B cell (primary cell): ENCODE measurements around the gene GRID2. TPM values are rescaled to one million over a fixed set of nuclear protein-coding genes. Genes with fewer than 3 reads are reported as not detected.

Experiments
- ATAC-seq: fragments of 200-7000 bp; cut with Tn5 transposase; one replicate; pipeline ENCODE4 v1.10.0; 2021; ENCODE audit warnings: low read depth, mild to moderate bottlenecking, moderate number of reproducible peaks, moderate library complexity
- CTCF ChIA-PET: fragments of 350-600 bp; sonication (Branson Sonifier 250); formaldehyde crosslinking; loops from one replicate; lab custom pipeline; 2021; ENCODE audit warnings: antibody characterized with exemption, inconsistent platforms; lab: Charles Lee
- POLR2A ChIA-PET: fragments of 350-600 bp; sonication (Branson Sonifier 250); formaldehyde crosslinking; loops from one replicate; lab custom pipeline; 2021; ENCODE audit warnings: antibody characterized with exemption; lab: Charles Lee
- DNase-seq: peaks from one replicate; pipeline ENCODE4 v3.0.0; 2013
- H2AFZ ChIP-seq: 2 replicates; pipeline ENCODE4 v1.6.1; 2012; ENCODE audit warnings: mild to moderate bottlenecking, low read depth, low read length; ENCODE audit not compliant: insufficient read depth, poor library complexity, severe bottlenecking
- H3K27ac ChIP-seq, 2 donors: 1 replicate in 1 of 2; 2 replicates in 1 of 2; pipeline ENCODE4 v1.5.1; 2012 to 2013; ENCODE audit warnings: low read length in 2 of 2, mild to moderate bottlenecking in 2 of 2, moderate library complexity in 1 of 2
- H3K27me3 ChIP-seq, 4 experiments: fragments of 200-600 bp in 1 of 4; sonication (generic) in 1 of 4; replicated peaks in 1 of 4; 1 replicate in 2 of 4; 2 replicates in 2 of 4; pipeline versions ENCODE4 v1.6.1 to v1.7.0; 2013 to 2016; ENCODE audit warnings: low read length in 3 of 4, mild to moderate bottlenecking in 2 of 4, mixed read lengths in 1 of 4, moderate library complexity in 1 of 4; ENCODE audit not compliant: insufficient read depth in 4 of 4, control insufficient read depth in 3 of 4; ENCODE audit errors: control extremely low read depth in 1 of 4
- H3K36me3 ChIP-seq, 2 experiments: replicated peaks in 1 of 2; 1 replicate in 1 of 2; 2 replicates in 1 of 2; pipeline versions ENCODE4 v1.6.1 to v1.7.1; 2013; ENCODE audit warnings: low read length in 1 of 2; ENCODE audit not compliant: insufficient read depth in 2 of 2, control insufficient read depth in 1 of 2; ENCODE audit errors: control extremely low read depth in 1 of 2, extremely low read depth in 1 of 2
- H3K4me1 ChIP-seq, 2 donors: fragments of 200-600 bp in 1 of 2; sonication (generic) in 1 of 2; 1 replicate in 1 of 2; 2 replicates in 1 of 2; pipeline versions ENCODE4 v1.5.1 to v1.6.1; 2013 to 2017; ENCODE audit warnings: low read length in 2 of 2; ENCODE audit not compliant: control insufficient read depth in 2 of 2, insufficient read depth in 2 of 2
- H3K4me2 ChIP-seq: replicated peaks from 2 replicates; pipeline ENCODE3; 2012; ENCODE audit warnings: mild to moderate bottlenecking, low read depth, low read length; ENCODE audit not compliant: poor library complexity, severe bottlenecking
- H3K4me3 ChIP-seq, 5 experiments: fragments of 200-600 bp in 1 of 5; sonication (generic) in 1 of 5; 1 replicate in 3 of 5; 2 replicates in 2 of 5; pipeline versions ENCODE4 v1.5.1 to v1.7.0; 2011 to 2016; ENCODE audit warnings: low read length in 4 of 5, mild to moderate bottlenecking in 4 of 5, low read depth in 2 of 5, control low read depth in 1 of 5, moderate library complexity in 1 of 5; ENCODE audit not compliant: insufficient read depth in 1 of 5; ENCODE audit errors: control extremely low read depth in 1 of 5, extremely low read depth in 1 of 5
- H3K79me2 ChIP-seq: fragments of 200-600 bp; sonication (generic); one replicate; pipeline ENCODE4 v1.6.0; 2016; ENCODE audit warnings: low read length; ENCODE audit not compliant: control insufficient read depth, insufficient read depth
- H3K9ac ChIP-seq: fragments of 200-600 bp; sonication (generic); 2 replicates; pipeline ENCODE4 v1.6.1; 2017; ENCODE audit warnings: mild to moderate bottlenecking, low read length, moderate library complexity
- H3K9me3 ChIP-seq, 3 donors: one replicate each; pipeline versions ENCODE4 v1.6.1 to v1.7.1; 2013; ENCODE audit warnings: low read length in 2 of 3; ENCODE audit not compliant: control insufficient read depth in 2 of 3, insufficient read depth in 1 of 3; ENCODE audit errors: control extremely low read depth in 1 of 3
- H4K20me1 ChIP-seq: 2 replicates; pipeline ENCODE4 v1.6.0; 2012; ENCODE audit warnings: mild to moderate bottlenecking, low read length; ENCODE audit not compliant: insufficient read depth, control insufficient read depth, poor library complexity, severe bottlenecking
- H3K27ac Mint-ChIP-seq: one replicate; pipeline ENCODE4 v1.8.0; 2021; ENCODE audit warnings: mixed read lengths
- H3K27me3 Mint-ChIP-seq: one replicate; pipeline ENCODE4 v1.8.0; 2021; ENCODE audit warnings: mixed read lengths
- H3K4me1 Mint-ChIP-seq: one replicate; pipeline ENCODE4 v1.8.0; 2021; ENCODE audit warnings: mixed read lengths
- H3K4me3 Mint-ChIP-seq: one replicate; pipeline ENCODE4 v1.8.0; 2021; ENCODE audit warnings: mixed read lengths
- H3K9me3 Mint-ChIP-seq: one replicate; pipeline ENCODE4 v1.8.0; 2022; ENCODE audit warnings: mixed read lengths; ENCODE audit not compliant: insufficient read depth
- EZH2 ChIP-seq: IDR thresholded peaks from 2 replicates; pipeline ENCODE4 v1.6.1; 2012; ENCODE audit warnings: borderline replicate concordance, low read depth, mild to moderate bottlenecking, moderate library complexity, low read length; ENCODE audit not compliant: insufficient read depth, poor library complexity, severe bottlenecking
- WGBS: methylation state at CpG from one replicate; pipeline ENCODE4 v1.1.5; 2013; ENCODE audit warnings: missing lambda C conversion rate; ENCODE audit not compliant: insufficient coverage; 5-methylcytosine and 5-hydroxymethylcytosine counted together
- intact Hi-C: fragments of 100-400 bp; cut with micrococcal nuclease; formaldehyde crosslinking; loops from one replicate; pipeline ENCODE4 v1.10.0; 2022
- polyA plus RNA-seq: library from polyadenylated mRNA; depleted of rRNA; stranded (reverse); fragments of >200 nt; gene quantifications from 2 replicates; pipeline ENCODE4 v1.2.3, GENCODE V29; 2012
- total RNA-seq, 2 donors: library from RNA; stranded (reverse); fragments of 120-200 nt in 1 of 2; gene quantifications; 1 replicate in 1 of 2; 2 replicates in 1 of 2; pipeline versions ENCODE4 v1.2.3 to v1.2.4, GENCODE V29; 2013 to 2022
- TF ChIP-seq, protein P1 (sequence below): fragments of 200-600 bp; IDR thresholded peaks from one replicate; pipeline ENCODE4 v1.8.0; 2022; ENCODE audit warnings: antibody characterized with exemption, mild to moderate bottlenecking

The GRID2 gene
- total and polyA plus RNA-seq, 2 donors (not counting 1 experiment from before 2014, with no cell fraction given) = not detected

GRCh38 chr4:92809381-92809780 is 505.6 kb downstream of the GRID2 start:
- Histone ChIP-seq H4K20me1 (no peaks in the 10 kb centered on the region), H3K4me1 (no peaks in the 10 kb centered on the region), H2AFZ (no peak overlapping the region), H3K36me3 (no peaks in the 10 kb centered on the region), H3K4me3 (no peak overlapping the region), H3K9me3 (no peaks in the 10 kb centered on the region), H3K9ac (no peak overlapping the region), H3K27me3 (no peaks in the 10 kb centered on the region), H3K79me2 (no peaks in the 10 kb centered on the region), H3K4me2 (no peak overlapping the region), H3K27ac (no peak overlapping the region)
- Mint-ChIP-seq H3K4me3 (no peak overlapping the region), H3K27me3 (no peaks in the 10 kb centered on the region), H3K4me1 (no peaks in the 10 kb centered on the region), H3K27ac (no peak overlapping the region), H3K9me3 (no peaks in the 10 kb centered on the region)
- ATAC-seq (no peak), DNase-seq (no peak)
- WGBS = no CpG with 5 or more reads among the region's 2 CpGs
- CTCF ChIA-PET = no interaction called here
- TF ChIP-seq EZH2 = no peak
- TF ChIP-seq, protein P1, sequence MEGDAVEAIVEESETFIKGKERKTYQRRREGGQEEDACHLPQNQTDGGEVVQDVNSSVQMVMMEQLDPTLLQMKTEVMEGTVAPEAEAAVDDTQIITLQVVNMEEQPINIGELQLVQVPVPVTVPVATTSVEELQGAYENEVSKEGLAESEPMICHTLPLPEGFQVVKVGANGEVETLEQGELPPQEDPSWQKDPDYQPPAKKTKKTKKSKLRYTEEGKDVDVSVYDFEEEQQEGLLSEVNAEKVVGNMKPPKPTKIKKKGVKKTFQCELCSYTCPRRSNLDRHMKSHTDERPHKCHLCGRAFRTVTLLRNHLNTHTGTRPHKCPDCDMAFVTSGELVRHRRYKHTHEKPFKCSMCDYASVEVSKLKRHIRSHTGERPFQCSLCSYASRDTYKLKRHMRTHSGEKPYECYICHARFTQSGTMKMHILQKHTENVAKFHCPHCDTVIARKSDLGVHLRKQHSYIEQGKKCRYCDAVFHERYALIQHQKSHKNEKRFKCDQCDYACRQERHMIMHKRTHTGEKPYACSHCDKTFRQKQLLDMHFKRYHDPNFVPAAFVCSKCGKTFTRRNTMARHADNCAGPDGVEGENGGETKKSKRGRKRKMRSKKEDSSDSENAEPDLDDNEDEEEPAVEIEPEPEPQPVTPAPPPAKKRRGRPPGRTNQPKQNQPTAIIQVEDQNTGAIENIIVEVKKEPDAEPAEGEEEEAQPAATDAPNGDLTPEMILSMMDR = no peak
- POLR2A ChIA-PET = no interaction called here
- intact Hi-C loops = no loop called here

- intact Hi-C loops = no loop called here
- Mint-ChIP-seq H3K27ac (no peak overlapping the region), H3K27me3 (no peaks in the 10 kb centered on the region), H3K4me1 (no peaks in the 10 kb centered on the region), H3K9me3 (no peaks in the 10 kb centered on the region), H3K4me3 (no peak overlapping the region)
- no peak for ATAC-seq
- TF ChIP-seq, protein P1 = no peak
- no peak for TF ChIP-seq EZH2
- no peak for DNase-seq
- no peak overlapping the region for H2AFZ ChIP-seq
- no peak overlapping the region for H3K9ac ChIP-seq
- no peaks in the 10 kb centered on the region for H3K27me3 ChIP-seq
- H3K79me2 ChIP-seq = no peaks in the 10 kb centered on the region
- no peaks in the 10 kb centered on the region for H3K9me3 ChIP-seq
- ChIA-PET POLR2A (no interaction called here), CTCF (no interaction called here)
- H3K4me1 ChIP-seq = no peaks in the 10 kb centered on the region
- no peak overlapping the region for H3K27ac ChIP-seq
- no peak overlapping the region for H3K4me3 ChIP-seq
- H3K36me3 ChIP-seq = no peaks in the 10 kb centered on the region
- H4K20me1 ChIP-seq = no peaks in the 10 kb centered on the region
- WGBS = 50% methylated on average over 1 of the region's 1 CpG
- H3K4me2 ChIP-seq = no peak overlapping the region
Measured at GRCh38 chr4:92812652-92813051, 508.9 kb downstream of the GRID2 start.
